ENCODE results near the gene TSPEAR. TPM values are rescaled to one million over a fixed set of nuclear protein-coding genes. Genes with fewer than 3 reads are reported as not detected.
A peak's percentile ranks its signal among the peaks of the same experiment; 100 is the strongest.

TSPEAR gene
- total RNA-seq, 1 experiment from 2014 or later: not detected

GRCh38 chr21:44520326-44521300 lies 190.8 kb downstream of the TSPEAR start:
- Histone ChIP-seq H2AFZ (ENCODE audit: low read length) (no peak overlapping the region), H3K79me2 (ENCODE audit: low read length) (no peaks in the 10 kb centered on the region), H3K27me3 (ENCODE audit: low read length) (no peaks in the 10 kb centered on the region), H3K9ac (ENCODE audit: low read length) (no peak overlapping the region), H3K36me3 (ENCODE audit: insufficient read depth, low read length) (no peaks in the 10 kb centered on the region), H4K20me1 (ENCODE audit: insufficient read depth, low read depth, low read length) (no peaks in the 10 kb centered on the region), H3K9me3 (ENCODE audit: low read length) (peaks cover 12% of the 10 kb centered on the region), H3K4me1 (ENCODE audit: low read length) (no peaks in the 10 kb centered on the region), H3K4me2 (ENCODE audit: low read depth, low read length, poor library complexity, severe bottlenecking) (no peak overlapping the region), H3K4me3 (ENCODE audit: low read length) (no peak overlapping the region), H3K9me2 (replicated peaks; ENCODE audit: insufficient read depth, low read length) (no peaks in the 10 kb centered on the region), H3K27ac (ENCODE audit: low read length) (no peak overlapping the region)
- no peak for DNase-seq

DNA sequence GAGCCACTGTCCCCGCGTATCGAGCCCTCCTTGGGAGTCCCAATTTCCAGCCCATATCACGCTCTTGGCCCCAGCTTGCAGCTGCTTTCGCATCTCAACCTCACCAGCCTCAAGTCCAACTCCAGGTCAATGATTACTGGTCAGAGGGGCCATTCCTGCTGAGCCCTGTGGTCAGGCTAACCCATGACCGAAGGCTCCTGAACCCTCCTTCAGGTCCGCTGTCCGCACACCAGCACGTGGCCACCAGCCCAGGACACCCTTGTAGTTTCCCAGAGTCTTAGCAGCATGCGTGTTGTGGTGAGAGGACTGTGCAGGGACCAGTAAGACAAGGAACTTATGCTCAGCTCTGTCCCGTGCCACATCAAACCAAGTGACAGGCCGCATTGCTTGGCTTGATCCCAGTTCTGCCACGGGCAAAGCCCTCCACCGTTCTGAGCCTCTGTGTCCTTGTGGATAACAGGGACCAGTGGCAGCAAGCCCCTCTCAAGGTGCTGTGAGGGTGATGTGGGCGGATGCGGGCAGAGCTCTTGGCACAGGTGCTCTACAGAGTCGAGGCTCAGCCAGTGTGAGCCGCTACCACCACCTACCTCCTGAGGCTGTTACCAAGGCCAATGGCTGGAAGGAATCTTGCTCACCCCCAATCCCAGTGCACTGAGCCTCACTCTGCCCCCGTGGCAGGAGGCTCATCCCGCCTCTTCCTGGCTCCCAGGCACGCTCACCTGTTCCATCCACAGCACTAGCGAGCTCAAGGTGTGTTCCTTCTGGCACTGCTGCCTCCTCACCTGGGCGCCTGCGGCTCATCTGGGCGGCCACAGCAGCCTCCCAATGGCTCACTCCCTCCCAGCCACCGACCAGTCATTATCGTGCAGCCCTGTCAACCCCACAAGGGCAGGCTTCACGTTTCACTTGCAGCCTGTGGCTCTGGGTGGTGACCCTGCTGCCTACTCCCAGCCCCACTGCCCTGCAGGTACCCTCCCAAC lies 191.7 kb downstream of the TSPEAR start:
- Histone ChIP-seq H2AFZ (ENCODE audit: low read length) (no peak overlapping the region), H3K9me3 (ENCODE audit: low read length) (peaks cover 8% of the 10 kb centered on the region), H3K27me3 (ENCODE audit: low read length) (no peaks in the 10 kb centered on the region), H4K20me1 (ENCODE audit: insufficient read depth, low read depth, low read length) (no peaks in the 10 kb centered on the region), H3K4me3 (ENCODE audit: low read length) (no peak overlapping the region), H3K4me1 (ENCODE audit: low read length) (no peaks in the 10 kb centered on the region), H3K4me2 (ENCODE audit: low read depth, low read length, poor library complexity, severe bottlenecking) (no peak overlapping the region), H3K36me3 (ENCODE audit: insufficient read depth, low read length) (no peaks in the 10 kb centered on the region), H3K9me2 (replicated peaks; ENCODE audit: insufficient read depth, low read length) (no peaks in the 10 kb centered on the region), H3K27ac (ENCODE audit: low read length) (no peak overlapping the region), H3K9ac (ENCODE audit: low read length) (no peak overlapping the region), H3K79me2 (ENCODE audit: low read length) (no peaks in the 10 kb centered on the region)
- DNase-seq: no peak

- Histone ChIP-seq H3K4me3 (ENCODE audit: low read length) (no peak overlapping the region), H3K9ac (ENCODE audit: low read length) (no peak overlapping the region), H3K36me3 (ENCODE audit: insufficient read depth, low read length) (no peaks in the 10 kb centered on the region), H3K9me3 (ENCODE audit: low read length) (peaks cover 3% of the 10 kb centered on the region), H3K79me2 (ENCODE audit: low read length) (no peaks in the 10 kb centered on the region), H3K9me2 (replicated peaks; ENCODE audit: insufficient read depth, low read length) (no peaks in the 10 kb centered on the region), H3K27ac (ENCODE audit: low read length) (no peak overlapping the region), H3K27me3 (ENCODE audit: low read length) (no peaks in the 10 kb centered on the region), H2AFZ (ENCODE audit: low read length) (no peak overlapping the region), H3K4me2 (ENCODE audit: low read depth, low read length, poor library complexity, severe bottlenecking) (no peak overlapping the region), H3K4me1 (ENCODE audit: low read length) (no peaks in the 10 kb centered on the region), H4K20me1 (ENCODE audit: insufficient read depth, low read depth, low read length) (no peaks in the 10 kb centered on the region)
- no peak for DNase-seq
Observed at GRCh38 chr21:44518686-44519085, 192.7 kb downstream of the TSPEAR start.

GRCh38 chr21:44517175-44517899 lies 194.0 kb downstream of the TSPEAR start:
- H3K27ac ChIP-seq (ENCODE audit: low read length): no peak overlapping the region
- H3K36me3 ChIP-seq (ENCODE audit: insufficient read depth, low read length): no peaks in the 10 kb centered on the region
- no peaks in the 10 kb centered on the region for H3K27me3 ChIP-seq (ENCODE audit: low read length)
- H3K9ac ChIP-seq (ENCODE audit: low read length): no peak overlapping the region
- no peaks in the 10 kb centered on the region; the same call in 1 of the 2 replicates for H3K9me3 ChIP-seq (ENCODE audit: low read length)
- H2AFZ ChIP-seq (ENCODE audit: low read length): no peak overlapping the region
- no peak overlapping the region for H3K4me2 ChIP-seq (ENCODE audit: low read depth, low read length, poor library complexity, severe bottlenecking)
- no peaks in the 10 kb centered on the region for H3K4me1 ChIP-seq (ENCODE audit: low read length)
- no peaks in the 10 kb centered on the region for H4K20me1 ChIP-seq (ENCODE audit: insufficient read depth, low read depth, low read length)
- DNase-seq: peak; percentile 77
- H3K79me2 ChIP-seq (ENCODE audit: low read length): no peaks in the 10 kb centered on the region
- no peak overlapping the region for H3K4me3 ChIP-seq (ENCODE audit: low read length)
- H3K9me2 ChIP-seq (replicated peaks; ENCODE audit: insufficient read depth, low read length): no peaks in the 10 kb centered on the region

DNA sequence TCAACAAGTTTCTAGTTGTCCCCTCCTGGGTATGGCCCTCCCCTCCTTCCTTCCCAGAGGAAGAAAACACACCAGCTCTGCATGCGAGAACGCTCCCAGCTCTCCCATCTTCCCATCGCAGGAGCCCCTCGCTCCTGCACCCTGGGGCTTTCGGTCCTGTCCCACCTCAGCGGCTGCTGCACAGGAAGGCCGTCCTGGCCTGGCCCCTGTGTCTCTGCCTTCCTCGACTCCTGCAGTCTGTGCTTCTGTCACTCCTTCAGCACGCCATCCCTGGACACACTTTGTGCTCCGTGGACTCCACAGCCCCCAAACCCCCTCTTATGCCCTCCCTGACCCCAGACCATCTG lies 194.6 kb downstream of the TSPEAR start:
- no peak for DNase-seq
- Histone ChIP-seq H3K4me3 (ENCODE audit: low read length) (no peak overlapping the region), H3K27me3 (ENCODE audit: low read length) (no peaks in the 10 kb centered on the region), H3K9me2 (replicated peaks; ENCODE audit: insufficient read depth, low read length) (no peaks in the 10 kb centered on the region), H4K20me1 (ENCODE audit: insufficient read depth, low read depth, low read length) (no peaks in the 10 kb centered on the region), H3K9me3 (ENCODE audit: low read length) (no peaks in the 10 kb centered on the region; the same call in 1 of the 2 replicates), H3K79me2 (ENCODE audit: low read length) (no peaks in the 10 kb centered on the region), H3K36me3 (ENCODE audit: insufficient read depth, low read length) (no peaks in the 10 kb centered on the region), H3K4me1 (ENCODE audit: low read length) (no peaks in the 10 kb centered on the region), H3K4me2 (ENCODE audit: low read depth, low read length, poor library complexity, severe bottlenecking) (no peak overlapping the region), H3K27ac (ENCODE audit: low read length) (no peak overlapping the region), H2AFZ (ENCODE audit: low read length) (no peak overlapping the region), H3K9ac (ENCODE audit: low read length) (no peak overlapping the region)

DNA sequence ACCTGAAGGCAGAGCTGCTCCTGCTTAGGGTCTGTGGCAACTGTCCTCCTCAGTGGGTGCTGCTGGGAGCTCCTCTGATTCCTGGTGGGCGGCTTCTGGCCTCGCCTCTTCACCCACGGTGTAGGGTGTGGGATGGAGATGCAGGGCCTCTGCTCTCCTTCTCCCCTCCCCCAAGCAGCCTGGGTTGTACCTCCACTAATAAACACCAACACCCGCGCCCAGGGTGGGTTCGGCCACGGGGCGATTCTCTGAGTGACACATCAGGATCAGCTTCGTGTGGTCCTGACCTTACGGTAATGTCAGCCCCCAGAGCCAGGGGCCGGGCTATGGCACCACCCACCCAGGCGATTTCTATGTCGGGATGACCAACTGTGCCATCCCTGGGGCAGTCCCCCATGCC lies 195.0 kb downstream of the TSPEAR start:
- Histone ChIP-seq H3K4me1 (ENCODE audit: low read length) (no peaks in the 10 kb centered on the region), H2AFZ (ENCODE audit: low read length) (no peak overlapping the region), H3K4me2 (ENCODE audit: low read depth, low read length, poor library complexity, severe bottlenecking) (no peak overlapping the region), H3K27me3 (ENCODE audit: low read length) (no peaks in the 10 kb centered on the region), H3K9me3 (ENCODE audit: low read length) (no peaks in the 10 kb centered on the region; the same call in 1 of the 2 replicates), H3K9ac (ENCODE audit: low read length) (no peak overlapping the region), H3K79me2 (ENCODE audit: low read length) (no peaks in the 10 kb centered on the region), H3K36me3 (ENCODE audit: insufficient read depth, low read length) (no peaks in the 10 kb centered on the region), H3K27ac (ENCODE audit: low read length) (no peak overlapping the region), H3K4me3 (ENCODE audit: low read length) (no peak overlapping the region), H3K9me2 (replicated peaks; ENCODE audit: insufficient read depth, low read length) (no peaks in the 10 kb centered on the region), H4K20me1 (ENCODE audit: insufficient read depth, low read depth, low read length) (no peaks in the 10 kb centered on the region)
- DNase-seq: no peak

DNA sequence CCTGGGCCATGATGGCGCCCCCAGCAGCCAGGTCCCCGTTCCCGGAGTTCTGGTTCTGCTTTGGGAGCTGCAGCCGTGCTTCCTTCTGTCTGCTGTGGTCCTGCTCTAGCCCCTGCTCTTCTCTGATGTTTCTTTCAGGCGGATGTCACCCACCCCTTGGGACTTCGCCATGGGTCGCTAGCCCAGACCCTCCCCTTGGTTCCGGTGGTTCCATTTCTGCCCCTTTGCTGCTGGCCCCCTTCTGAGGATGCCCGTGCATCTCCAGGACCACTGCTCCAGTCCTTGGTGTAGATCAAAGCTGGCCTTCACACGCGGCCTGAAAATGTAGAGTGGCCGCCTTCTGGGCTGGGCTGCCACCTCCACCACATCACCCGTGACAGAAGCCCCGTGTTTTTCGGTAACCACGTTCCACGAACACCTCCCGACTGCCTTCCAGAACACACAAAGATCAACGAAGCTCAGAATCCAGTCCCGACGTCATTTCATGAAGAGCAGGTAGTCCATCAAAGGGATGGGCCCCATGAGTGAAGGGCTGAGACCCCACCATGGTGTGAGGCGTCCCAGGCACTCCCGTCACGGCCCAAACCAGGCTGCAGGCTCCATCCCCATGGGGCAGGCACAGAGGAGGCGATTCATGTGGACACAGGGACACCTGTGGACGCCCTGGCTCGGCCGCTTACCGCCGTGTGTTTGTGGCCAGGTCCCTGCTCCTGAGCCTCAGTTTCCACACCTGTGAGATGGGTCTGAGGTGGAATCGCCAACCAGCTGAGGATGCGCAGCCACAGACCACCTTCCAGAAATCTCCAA lies 195.8 kb downstream of the TSPEAR start:
- Histone ChIP-seq H3K36me3 (ENCODE audit: insufficient read depth, low read length) (no peaks in the 10 kb centered on the region), H3K9me3 (ENCODE audit: low read length) (no peaks in the 10 kb centered on the region; the same call in 1 of the 2 replicates), H2AFZ (ENCODE audit: low read length) (no peak overlapping the region), H3K27ac (ENCODE audit: low read length) (no peak overlapping the region), H3K4me1 (ENCODE audit: low read length) (peaks cover 3% of the 10 kb centered on the region), H3K9ac (ENCODE audit: low read length) (no peak overlapping the region), H4K20me1 (ENCODE audit: insufficient read depth, low read depth, low read length) (no peaks in the 10 kb centered on the region), H3K4me3 (ENCODE audit: low read length) (no peak overlapping the region), H3K79me2 (ENCODE audit: low read length) (no peaks in the 10 kb centered on the region), H3K4me2 (ENCODE audit: low read depth, low read length, poor library complexity, severe bottlenecking) (no peak overlapping the region), H3K9me2 (replicated peaks; ENCODE audit: insufficient read depth, low read length) (no peaks in the 10 kb centered on the region), H3K27me3 (ENCODE audit: low read length) (no peaks in the 10 kb centered on the region)
- DNase-seq: no peak
